Neutrophil (primary cell): ENCODE measurements around the gene SALL2.

ENCODE experiments used
- H3K27ac ChIP-seq: fragments of 200-600 bp; sonication (generic); 2 replicates; pipeline ENCODE4 v1.5.1; 2016; ENCODE audit warnings: mild to moderate bottlenecking, moderate library complexity
- H3K27me3 ChIP-seq: fragments of 200-600 bp; sonication (generic); 2 replicates; pipeline ENCODE4 v1.6.0; 2016; ENCODE audit warnings: mild to moderate bottlenecking
- H3K36me3 ChIP-seq: fragments of 200-600 bp; sonication (generic); 2 replicates; pipeline ENCODE4 v1.5.1; 2017
- H3K4me1 ChIP-seq, 2 experiments: fragments of 200-600 bp in 1 of 2; sonication (generic) in 1 of 2; 1 replicate in 1 of 2; 2 replicates in 1 of 2; pipeline versions ENCODE4 v1.5.1 to v1.6.1; 2013 to 2016; ENCODE audit warnings: low read depth in 1 of 2, low read length in 1 of 2, mild to moderate bottlenecking in 1 of 2, moderate library complexity in 1 of 2; ENCODE audit not compliant: control insufficient read depth in 1 of 2, insufficient read depth in 1 of 2
- H3K4me3 ChIP-seq, 2 experiments: fragments of 200-600 bp in 1 of 2; sonication (generic) in 1 of 2; 1 replicate in 1 of 2; 2 replicates in 1 of 2; pipeline ENCODE4 v1.5.1; 2013 to 2016; ENCODE audit warnings: low read depth in 1 of 2, low read length in 1 of 2, mild to moderate bottlenecking in 1 of 2, moderate library complexity in 1 of 2
- H3K9me3 ChIP-seq: fragments of 200-600 bp; sonication (generic); 2 replicates; pipeline ENCODE4 v1.5.1; 2016
- TF ChIP-seq, protein P1 (sequence below): fragments of 200-600 bp; sonication (generic); IDR thresholded peaks from 2 replicates; pipeline ENCODE4 v1.5.1; 2016; ENCODE audit warnings: antibody characterized with exemption

Gene SALL2

GRCh38 chr14:21534576-21534975 is 8.4 kb upstream of the SALL2 start:
- Histone ChIP-seq H3K27ac (no peak overlapping the region), H3K27me3 (peaks cover 64% of the 10 kb centered on the region), H3K4me3 (no peak overlapping the region), H3K36me3 (no peaks in the 10 kb centered on the region), H3K9me3 (no peaks in the 10 kb centered on the region), H3K4me1 (no peaks in the 10 kb centered on the region)
- TF ChIP-seq, protein P1, sequence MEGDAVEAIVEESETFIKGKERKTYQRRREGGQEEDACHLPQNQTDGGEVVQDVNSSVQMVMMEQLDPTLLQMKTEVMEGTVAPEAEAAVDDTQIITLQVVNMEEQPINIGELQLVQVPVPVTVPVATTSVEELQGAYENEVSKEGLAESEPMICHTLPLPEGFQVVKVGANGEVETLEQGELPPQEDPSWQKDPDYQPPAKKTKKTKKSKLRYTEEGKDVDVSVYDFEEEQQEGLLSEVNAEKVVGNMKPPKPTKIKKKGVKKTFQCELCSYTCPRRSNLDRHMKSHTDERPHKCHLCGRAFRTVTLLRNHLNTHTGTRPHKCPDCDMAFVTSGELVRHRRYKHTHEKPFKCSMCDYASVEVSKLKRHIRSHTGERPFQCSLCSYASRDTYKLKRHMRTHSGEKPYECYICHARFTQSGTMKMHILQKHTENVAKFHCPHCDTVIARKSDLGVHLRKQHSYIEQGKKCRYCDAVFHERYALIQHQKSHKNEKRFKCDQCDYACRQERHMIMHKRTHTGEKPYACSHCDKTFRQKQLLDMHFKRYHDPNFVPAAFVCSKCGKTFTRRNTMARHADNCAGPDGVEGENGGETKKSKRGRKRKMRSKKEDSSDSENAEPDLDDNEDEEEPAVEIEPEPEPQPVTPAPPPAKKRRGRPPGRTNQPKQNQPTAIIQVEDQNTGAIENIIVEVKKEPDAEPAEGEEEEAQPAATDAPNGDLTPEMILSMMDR = no peak

- TF ChIP-seq, protein P1 = no peak
- Histone ChIP-seq H3K4me3 (no peak overlapping the region), H3K9me3 (no peaks in the 10 kb centered on the region), H3K36me3 (no peaks in the 10 kb centered on the region), H3K27me3 (peaks cover 51% of the 10 kb centered on the region), H3K27ac (no peak overlapping the region), H3K4me1 (peaks cover 11 to 12% of the 10 kb centered on the region in 2 experiments)
Observed at GRCh38 chr14:21533294-21533693, 7.1 kb upstream of the SALL2 start.

DNA sequence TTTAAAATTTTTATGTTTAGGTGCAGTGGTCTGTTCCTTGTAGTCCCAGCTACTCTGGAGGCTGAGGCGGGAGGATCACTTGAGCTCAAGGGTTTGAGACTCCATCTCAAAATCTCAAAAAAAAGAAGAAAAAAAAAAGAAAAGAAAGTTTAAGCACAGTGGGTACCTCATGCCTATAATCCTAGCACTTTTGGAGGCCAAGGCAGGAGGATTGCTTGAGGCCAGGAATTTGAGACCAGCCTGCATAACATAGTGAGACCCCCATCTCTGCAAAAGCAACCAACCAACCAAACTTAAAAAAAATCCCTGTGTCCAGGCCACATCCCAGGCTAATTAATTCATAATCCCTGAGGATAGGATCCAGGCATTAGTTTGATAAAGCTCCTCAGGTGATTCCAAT is 3.4 kb upstream of the SALL2 start:
- Histone ChIP-seq H3K4me1 (peaks cover 33 to 37% of the 10 kb centered on the region in 2 experiments), H3K27me3 (peaks cover 37% of the 10 kb centered on the region), H3K4me3 (no peak overlapping the region), H3K27ac (no peak overlapping the region), H3K9me3 (no peaks in the 10 kb centered on the region), H3K36me3 (no peaks in the 10 kb centered on the region)
- TF ChIP-seq, protein P1 = no peak

GRCh38 chr14:21528381-21529348 is 2.5 kb upstream of the SALL2 start:
- Histone ChIP-seq H3K36me3 (no peaks in the 10 kb centered on the region), H3K27me3 (peaks cover 37% of the 10 kb centered on the region), H3K27ac (peak overlapping the region; percentile 42), H3K4me1 (peaks cover 33 to 37% of the 10 kb centered on the region in 2 experiments), H3K9me3 (no peaks in the 10 kb centered on the region), H3K4me3 (no peak overlapping the region)
- TF ChIP-seq, protein P1 = no peak

- TF ChIP-seq, protein P1 = no peak
- H3K4me3 ChIP-seq = peak overlapping the region; percentile 47 to 64
- peaks cover 33 to 37% of the 10 kb centered on the region in 2 experiments for H3K4me1 ChIP-seq
- H3K36me3 ChIP-seq = no peaks in the 10 kb centered on the region
- peaks cover 46% of the 10 kb centered on the region for H3K27me3 ChIP-seq
- H3K9me3 ChIP-seq = no peaks in the 10 kb centered on the region
- peak overlapping the region; percentile 14 for H3K27ac ChIP-seq
Observed at GRCh38 chr14:21527318-21527679, 1.2 kb upstream of the SALL2 start.
